GM15510 (cell line): Measurements from ENCODE around the gene CPS1.

Source experiments
- POLR2A ChIP-seq: IDR thresholded peaks from 3 replicates; pipeline ENCODE4 v1.6.1; 2011; ENCODE audit warnings: borderline replicate concordance; ENCODE audit not compliant: insufficient read length; ENCODE audit errors: extremely low read depth

The CPS1 gene

GRCh38 chr2:210539578-210540416, 16.6 kb upstream of the CPS1 start:
- TF ChIP-seq POLR2A, result no peak

- TF ChIP-seq POLR2A, result no peak
Measured at GRCh38 chr2:210540471-210540870, 15.9 kb upstream of the CPS1 start.

- no peak for TF ChIP-seq POLR2A
Measured at GRCh38 chr2:210540900-210541289, 15.5 kb upstream of the CPS1 start.

- TF ChIP-seq POLR2A, result no peak
Measured at GRCh38 chr2:210541290-210541902, 15.0 kb upstream of the CPS1 start.

- TF ChIP-seq POLR2A, result no peak
Measured at GRCh38 chr2:210544007-210544590, 12.3 kb upstream of the CPS1 start.

- TF ChIP-seq POLR2A, result no peak
Measured at GRCh38 chr2:210544831-210545230, 11.6 kb upstream of the CPS1 start.

- no peak for TF ChIP-seq POLR2A
Measured at GRCh38 chr2:210546424-210547208, 9.8 kb upstream of the CPS1 start.

GRCh38 chr2:210548031-210548430, 8.4 kb upstream of the CPS1 start:
- TF ChIP-seq POLR2A, result no peak

- no peak for TF ChIP-seq POLR2A
Measured at GRCh38 chr2:210548878-210549384, 7.5 kb upstream of the CPS1 start.

GRCh38 chr2:210551001-210551400, 5.4 kb upstream of the CPS1 start:
- no peak for TF ChIP-seq POLR2A

GRCh38 chr2:210553373-210553772, 3.0 kb upstream of the CPS1 start:
- no peak for TF ChIP-seq POLR2A

- TF ChIP-seq POLR2A, result no peak
Measured at GRCh38 chr2:210555555-210555954, 844 bp upstream of the CPS1 start.

GRCh38 chr2:210557721-210558120, 1.3 kb downstream of the CPS1 start:
- no peak for TF ChIP-seq POLR2A

GRCh38 chr2:210558708-210559107, 2.3 kb downstream of the CPS1 start:
- no peak for TF ChIP-seq POLR2A

GRCh38 chr2:210559182-210559581, 2.8 kb downstream of the CPS1 start:
- no peak for TF ChIP-seq POLR2A
